ENCODE measurements around the gene CMIP.

The CMIP gene

DNA sequence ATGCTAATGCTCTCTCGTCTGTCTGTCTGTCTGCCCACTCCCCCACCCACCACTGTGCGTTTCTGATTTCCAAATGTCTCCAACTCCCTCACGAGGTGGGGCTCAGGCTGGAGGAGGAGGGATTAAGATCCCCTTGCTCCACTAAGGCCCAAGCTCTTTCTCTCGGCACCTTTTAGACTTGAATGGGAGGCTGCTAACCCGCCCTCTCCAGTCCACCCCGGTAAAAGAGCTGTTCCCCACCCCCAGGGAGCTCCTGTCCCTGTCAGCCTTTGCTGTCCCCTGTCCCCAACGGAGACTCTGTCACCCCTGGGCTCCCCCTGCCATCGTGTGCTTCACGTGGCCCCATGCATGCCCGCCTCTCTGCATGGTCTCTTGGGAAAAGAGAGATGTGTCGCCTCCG, 266.0 kb downstream of the CMIP start:
- no peak for DNase-seq

DNA sequence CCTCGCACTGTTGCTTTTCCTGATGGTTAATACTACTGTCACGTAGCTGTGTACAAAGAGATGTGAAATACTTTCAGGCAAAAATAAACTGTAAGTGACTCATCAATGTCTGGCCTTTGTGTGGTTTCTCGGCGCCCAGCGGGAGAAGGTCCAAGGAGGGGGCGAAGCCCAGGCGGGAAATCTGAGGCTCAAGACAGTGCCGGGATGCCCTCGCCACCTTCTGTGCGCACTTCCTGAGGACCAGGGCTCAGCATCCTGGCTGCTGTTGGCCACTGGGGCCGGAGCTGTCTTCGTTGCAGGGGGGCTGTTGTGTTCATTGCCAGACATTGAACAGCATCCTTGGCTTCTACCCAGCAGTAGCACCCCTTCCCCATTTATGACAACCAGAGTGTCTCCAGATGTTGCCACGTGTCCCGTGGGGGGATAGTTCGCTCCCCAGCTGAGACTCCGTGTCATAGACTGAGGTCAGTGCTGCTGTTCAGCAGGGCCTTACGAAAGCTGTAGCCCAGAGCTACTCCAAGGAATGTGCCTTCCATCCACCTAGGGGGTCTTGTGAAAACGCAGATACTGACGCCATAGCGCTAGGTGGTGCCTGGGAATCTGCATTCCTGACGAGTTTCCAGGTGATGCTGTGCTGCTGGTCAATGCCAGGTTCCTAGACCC, 267.2 kb downstream of the CMIP start:
- peak; percentile 83 to 89 for DNase-seq

DNA sequence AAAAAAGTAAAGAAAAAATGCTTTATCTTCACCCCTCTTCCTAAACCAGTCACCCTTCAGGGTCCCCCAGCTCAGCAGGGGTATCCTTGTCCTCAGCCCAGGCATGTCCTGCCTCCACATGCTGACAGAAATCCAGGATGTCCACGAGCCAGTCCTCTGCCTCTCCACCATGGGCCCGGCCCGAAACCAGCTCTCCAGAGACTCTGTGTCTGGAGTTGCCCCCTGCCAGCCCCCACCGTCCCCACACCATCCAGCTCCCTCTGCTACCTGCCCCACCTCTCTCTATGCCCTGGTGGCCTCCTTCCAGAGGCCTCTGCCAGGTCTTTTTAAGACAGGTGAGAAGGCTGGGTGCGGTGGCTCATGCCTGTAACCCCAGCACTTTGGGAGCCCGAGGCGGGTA, 268.1 kb downstream of the CMIP start:
- DNase-seq: no peak

DNA sequence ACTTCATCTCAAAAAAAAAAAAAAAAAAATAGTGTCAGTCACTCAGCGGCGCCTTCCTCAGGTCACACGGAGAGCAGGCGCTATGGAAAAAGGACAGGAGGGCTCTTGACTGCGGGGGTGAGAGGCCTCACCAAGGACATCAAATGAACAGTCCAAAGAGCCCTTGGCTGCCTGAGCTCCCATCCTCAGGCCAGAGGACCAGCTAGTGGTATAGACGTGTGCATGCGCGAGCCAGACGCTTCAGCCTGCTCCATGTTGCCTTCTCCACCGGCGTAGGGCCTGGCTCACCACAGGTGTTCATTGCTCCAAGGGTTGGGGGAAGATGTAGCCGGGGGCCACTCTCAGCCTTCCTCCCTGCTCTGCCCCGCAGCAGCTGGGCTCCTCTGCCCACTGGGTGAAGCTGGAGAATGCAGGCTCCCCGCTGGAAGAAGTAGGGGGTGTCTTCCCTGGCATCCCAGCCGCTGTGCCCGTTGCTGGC, 268.7 kb downstream of the CMIP start:
- DNase-seq: no peak

DNA sequence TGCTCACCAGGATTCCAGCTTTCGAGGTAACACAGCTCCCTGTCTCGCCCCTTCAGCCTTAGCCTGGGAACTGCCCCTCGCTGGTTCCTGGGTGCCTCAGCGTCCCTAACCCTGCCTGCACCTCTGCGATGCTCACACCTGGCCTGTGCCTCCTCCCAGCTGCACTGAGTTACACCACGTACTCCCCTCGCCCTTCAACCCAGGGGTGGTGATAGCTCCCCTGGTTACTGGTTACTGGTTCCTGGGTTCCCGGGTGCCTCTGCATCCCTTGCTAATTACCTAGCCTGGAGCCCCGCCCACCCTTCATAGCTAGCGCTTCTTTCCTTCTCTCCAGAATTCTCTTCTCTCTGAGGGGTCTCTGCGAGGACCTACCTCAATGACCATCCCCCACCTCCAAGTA, 269.2 kb downstream of the CMIP start:
- DNase-seq: no peak

DNA sequence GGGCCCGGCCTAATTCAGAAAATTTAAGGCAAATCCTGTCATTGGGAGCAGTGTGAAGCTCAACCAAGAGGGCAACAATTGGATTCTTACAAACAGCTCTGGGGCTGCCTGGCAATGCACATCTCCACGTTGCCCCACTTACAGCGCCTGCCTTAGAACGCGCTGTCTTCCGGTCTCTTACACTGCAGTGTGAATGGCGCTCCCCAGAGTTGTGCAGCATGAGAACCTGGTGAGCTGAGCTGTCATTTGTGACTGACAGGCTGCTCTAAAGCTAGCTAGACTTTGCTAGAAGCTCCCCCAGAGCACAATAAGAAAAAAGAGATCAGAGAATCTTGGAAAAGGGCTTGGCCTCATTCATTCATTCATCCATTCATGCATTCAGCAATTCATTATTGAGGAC, 270.0 kb downstream of the CMIP start:
- DNase-seq: no peak

DNA sequence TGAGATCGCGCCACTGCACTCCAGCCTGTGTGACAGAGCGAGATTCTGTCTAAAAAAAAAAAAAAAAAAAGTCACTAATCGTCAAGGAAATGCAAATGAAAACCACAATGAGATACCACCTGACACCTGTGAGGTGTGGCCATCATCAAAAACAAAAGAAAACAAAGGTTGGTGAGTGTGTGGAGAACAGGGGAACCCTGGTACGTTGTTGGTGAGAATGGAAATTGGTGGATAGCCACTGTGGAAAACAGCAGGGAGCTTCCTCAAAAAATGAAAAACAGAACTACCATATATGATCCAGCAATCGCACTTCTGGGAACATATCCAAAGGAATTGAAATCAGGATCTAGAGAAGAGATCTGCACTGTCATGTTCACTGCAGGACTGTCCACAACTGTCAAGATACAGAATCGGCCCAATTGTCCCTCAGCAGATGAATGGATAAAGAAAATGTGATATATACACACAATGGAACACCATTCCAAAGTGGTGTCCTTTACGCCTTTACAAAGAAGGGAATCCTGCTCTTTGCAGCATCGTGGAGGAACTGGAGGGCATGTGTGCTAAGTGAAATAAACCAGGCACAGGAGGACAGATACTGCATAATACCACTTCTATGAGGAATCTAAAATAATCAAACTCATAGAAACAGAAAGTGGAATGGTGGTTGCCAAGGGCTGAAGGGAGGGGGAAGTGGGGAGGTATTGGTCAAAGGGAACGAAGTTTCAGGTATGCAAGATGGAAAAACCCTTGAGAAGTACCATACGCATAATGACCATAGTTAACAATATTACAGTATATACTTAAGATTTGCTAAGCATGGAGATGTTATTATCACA, 271.0 kb downstream of the CMIP start:
- DNase-seq: no peak

DNA sequence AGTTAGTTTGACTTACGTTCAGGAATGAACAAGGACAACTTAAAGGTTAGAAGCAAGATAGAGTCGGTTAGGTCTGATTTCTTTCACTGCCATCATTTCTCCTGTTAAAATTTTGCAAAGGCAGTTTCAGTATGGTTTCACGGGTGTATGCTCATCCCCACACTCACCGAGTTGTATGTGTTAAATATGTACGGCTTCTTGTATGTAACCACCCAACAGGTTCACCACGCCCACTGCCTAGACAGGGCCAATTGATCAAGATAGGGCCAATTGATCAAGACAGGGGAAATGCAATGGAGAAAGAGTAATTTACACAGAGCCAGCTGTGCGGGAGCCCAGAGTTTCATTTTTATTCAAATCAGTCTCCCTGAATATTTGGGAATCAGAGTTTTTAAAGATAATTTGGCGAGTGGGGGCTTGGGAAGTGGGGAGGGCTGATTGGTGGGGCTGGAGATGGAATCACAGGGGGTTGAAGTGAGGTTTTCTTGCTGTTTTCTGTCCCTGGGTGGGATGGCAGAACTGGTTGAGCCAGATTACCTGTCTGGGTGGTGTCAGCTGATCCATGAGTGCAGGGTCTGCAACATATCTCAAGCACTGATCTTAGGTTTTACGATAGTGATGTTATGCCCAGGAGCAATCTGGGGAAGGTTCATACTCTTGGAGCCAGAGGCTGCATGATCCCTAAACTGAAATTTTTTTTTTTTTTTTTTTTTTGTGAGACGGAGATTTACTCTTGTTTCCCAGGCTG, 272.0 kb downstream of the CMIP start:
- no peak for DNase-seq

DNA sequence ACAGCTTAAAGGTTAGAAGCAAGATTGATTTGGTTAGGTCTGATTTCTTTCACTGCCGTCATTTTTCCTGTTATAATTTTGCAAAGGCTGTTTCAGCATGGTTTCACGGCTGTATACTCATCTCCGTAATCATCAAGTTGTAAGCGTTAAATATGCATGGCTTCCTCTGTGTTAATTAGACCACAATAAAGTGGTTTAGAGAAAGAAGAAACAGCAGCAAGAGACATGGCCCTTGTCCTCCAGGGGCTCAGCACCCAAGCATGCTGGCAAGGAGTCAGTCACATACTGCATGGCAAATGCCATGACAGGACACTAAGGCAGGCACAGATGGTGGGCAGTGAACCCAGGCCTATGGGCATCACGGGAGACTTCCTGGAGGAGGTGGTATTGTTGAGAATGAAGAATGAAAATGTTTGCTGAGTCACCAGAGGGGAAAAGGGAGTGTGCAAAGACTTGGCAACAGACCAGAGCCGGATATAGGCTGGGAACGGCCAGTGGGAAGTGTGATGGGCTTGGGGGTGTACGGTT, 273.1 kb downstream of the CMIP start:
- DNase-seq: no peak

DNA sequence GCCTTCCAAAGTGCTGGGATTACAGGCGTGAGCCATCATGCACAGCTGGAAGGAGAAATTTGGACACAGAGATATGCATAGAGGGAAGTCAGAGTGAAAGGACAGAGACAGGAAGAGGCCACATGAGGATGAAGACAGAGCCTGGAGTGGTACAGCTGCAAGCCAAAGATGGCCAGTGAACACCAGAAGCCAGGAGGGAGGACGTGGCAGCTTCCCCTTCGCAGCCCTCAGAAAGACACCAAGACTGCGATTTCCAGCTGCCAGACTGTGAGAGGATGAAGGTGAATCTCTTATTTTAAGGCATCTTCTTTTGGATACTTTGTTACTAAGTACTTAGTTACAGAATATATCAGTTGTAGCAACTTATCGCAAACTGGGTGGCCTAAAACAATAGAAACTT, 274.0 kb downstream of the CMIP start:
- DNase-seq: no peak

DNA sequence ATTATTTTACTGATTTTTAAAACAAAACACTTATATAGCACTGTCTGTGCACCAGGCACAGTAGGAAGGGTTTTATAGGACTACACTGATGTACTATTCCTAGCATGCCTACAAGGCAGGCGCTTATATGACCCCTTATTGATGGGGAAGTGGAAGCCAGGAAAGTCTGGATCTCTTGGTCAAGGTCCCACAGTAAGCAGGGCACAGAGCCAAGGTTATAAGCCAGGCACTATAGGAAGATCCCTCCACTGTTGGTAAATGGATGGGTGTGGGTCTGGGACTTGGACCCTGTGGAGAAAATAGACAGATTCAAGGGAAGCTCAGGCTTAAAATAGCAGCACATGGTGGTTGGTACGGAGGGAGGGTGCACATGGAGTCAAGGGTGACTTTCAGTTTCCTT, 275.4 kb downstream of the CMIP start:
- no peak for DNase-seq

DNA sequence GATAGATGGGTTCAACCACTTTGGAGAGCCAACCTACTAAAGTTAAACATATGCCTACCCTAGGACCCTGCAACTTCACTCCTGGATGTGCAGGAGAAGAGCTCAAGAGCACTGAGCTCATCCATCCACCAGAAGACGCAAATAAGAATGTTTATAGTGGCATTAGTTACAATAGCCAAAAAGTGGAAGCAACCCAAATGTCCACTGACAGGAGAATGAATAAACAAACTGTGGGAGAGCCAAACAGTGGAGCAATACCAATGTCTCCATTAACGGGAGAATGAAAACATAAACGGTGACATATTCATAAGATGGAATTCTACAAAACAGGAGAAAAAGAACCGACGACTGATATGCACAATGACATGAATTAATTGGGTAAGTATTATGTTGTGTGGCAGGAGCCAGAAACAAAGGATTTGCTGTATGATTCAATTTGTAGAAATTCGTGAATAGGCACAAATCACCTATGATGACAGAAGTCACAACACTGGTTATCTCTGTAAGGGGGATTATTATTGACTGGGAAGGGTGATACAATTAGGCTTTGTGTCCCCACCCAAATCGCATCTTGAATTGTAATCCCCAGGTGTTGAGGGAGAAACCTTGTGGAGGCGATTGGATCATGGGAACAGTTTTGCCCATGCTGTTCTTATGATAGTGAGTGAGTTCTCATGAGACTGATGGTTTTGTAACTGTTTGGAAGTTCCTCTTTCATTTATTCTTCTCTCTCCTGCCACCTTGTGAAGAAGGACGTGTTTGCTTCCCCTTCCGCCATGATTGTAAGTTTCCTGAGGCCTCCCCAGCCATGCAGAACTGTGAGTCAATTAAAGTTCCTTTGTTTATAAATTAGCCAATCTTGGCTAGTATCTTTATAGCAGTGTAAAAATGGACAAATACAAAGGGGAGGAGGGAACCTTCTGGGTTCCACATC, 276.6 kb downstream of the CMIP start:
- no peak for DNase-seq

DNA sequence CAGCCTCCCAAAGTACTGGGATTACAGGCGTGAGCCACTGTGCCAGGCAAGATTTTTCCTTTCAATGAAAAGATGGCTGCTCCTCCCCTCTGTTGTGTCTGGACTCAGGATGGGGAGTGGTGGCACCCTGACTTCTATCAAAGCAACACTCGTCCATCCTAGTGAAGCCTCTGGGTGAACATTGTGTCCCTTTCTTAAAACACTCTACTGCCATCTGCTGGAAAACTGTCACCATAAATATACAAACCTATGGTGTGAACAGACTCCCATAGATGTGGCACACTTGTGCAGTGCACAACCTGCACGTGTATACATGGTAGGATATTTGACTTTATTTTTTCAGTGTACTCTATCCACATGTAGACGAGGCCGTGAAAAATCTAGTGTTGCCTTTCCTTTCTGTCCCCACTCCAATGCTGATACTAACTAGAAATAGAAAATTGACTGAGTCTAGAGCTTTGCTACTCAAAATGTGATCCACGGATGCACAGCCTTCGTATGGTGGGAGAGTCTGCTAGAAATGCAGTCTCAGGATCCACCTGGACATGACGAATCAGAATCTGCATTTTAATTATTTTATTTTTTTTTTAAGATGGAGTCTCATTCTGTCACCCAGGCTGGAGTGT, 278.6 kb downstream of the CMIP start:
- DNase-seq: peak; percentile 57 to 84

DNA sequence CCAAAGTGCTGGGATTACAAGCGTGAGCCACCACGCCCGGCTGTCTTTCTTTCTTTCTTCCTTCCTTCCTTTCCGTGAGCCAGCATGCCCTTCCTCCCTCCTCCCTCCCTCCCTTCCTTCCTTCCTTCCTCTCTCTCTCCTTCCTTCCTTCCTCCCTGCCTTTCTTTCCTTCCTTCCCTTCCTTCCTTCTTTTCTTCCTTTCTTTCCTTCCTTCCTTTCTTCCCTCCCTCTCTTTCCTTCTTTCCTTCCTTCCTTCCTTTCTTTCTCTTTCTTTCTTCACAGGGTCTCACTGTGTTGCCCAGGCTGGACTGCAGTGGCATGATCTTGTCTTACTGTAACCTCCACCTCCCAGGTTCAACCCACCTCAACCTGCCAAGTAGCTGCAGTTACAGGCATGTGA, 283.8 kb downstream of the CMIP start:
- no peak for DNase-seq

DNA sequence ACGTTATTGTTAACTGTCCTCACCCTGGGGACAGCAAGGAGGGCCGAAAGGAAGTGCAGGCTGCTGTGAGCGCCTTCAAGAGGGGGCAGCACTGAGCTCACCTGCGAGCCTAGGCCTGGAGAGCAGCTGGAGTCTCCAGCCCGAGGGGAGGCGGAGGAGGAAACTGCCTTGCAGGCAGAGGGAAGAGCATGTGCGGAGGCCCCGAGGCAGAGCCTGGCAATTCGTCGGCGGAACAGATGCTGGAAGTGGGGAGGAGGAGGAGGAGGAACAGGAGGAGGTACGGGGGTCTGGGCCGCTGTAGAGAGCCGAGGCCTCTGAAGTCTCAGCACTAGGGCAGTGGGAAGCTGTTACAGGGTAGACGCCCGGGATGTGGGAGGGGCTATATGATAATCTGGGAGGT, 284.8 kb downstream of the CMIP start:
- DNase-seq: no peak

DNA sequence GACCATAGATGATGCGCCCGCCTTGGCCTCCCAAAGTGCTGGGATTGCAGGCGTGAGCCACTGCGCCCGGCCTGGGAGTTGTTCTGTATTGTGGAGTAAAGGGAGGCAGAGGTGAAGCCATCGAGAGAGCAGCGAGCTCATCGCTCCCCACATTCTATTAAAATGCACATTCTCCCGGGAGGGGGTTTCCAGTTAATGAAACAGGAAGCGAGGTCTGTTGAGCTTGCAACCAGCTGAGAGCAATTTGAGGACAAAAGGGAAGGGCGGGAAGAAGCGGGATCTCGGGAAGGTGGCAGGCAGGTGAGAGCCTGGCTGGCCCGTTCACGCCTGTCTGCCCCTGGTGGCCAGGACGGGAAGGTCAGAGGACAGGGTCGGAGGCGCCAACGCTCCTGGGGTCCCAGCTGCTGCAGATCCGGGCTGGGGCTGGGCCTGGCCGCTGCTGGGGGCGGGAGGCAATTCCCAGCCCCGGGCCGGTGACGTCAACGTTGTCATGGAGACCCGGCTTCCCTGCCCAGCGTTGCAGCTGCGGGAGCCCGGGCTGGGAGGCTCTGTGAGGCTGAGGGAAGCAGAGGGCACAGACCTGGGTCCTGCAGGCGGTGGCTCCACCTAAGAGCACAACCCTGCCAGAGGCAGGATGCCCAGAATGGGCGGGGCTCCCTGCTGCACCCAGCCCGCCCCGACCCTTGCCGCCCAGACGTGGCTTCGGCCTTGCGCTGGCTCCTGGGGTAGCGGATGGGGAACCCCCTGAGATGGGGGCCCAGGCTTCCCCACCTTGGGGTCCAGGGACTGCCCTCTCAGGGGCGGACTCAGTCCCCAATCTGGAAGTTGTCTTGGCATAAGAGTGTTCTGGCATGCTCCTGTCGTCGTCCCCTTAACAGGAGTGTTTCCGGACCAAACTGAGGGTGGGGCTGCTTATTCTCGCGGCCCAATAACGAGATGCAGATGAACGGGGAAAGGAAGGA, 285.8 kb downstream of the CMIP start:
- peak in 1 of 2 experiments; percentile 26 for DNase-seq

DNA sequence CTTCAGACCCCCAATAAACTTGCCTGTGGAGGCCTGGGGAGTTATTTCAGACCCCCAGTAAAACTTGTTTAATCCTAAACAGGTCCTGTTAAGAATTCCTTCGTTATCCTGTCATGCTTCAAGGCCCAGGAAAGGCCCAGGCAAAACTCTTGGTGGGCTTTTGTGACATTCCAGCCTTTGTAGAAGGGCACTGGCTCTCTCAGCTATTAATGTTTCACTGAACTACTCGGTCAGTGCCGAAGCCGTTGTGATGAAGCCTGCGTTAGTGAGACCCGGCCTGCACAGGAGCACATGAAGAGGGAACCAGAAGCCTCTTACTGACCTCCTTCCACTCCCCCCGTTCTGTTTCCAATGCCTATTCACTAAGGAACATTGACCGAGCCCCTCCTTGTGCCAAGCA, 287.0 kb downstream of the CMIP start:
- DNase-seq: no peak

DNA sequence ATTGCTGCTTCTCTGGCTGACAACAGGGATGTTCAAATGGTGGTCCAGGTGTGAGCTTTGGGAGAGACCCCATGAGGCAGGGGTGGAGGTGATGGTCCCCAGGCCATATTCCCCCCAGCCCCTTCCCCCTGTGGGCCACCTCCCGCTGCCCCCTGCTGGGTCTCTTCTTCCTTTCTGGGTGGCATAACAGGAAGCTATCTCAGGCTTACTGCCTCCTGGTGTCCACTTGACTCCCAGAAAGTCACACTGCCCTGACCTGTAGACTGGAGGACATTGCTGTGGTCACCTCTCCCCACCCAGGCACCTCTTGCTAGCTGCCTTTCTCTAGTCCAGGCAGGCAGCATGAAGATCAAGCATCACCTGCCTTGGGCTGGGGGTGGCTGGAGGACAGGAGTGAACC, 288.1 kb downstream of the CMIP start:
- DNase-seq: no peak

DNA sequence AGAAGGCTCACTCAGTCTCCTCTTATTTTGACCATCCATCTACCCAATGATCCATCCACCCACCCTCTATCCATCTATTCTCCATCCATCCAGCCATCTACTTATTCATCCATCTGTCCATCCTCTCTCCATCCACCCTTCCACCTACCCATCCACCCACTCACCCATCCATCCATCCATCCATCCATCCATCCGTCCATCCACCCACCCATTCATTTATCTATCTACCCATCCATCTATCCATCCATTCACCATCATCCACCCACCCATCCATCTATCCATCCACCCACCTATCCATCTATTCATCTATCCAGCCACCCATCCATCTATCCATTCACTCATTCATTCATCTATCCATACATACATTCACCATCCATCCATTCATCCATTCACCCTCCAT, 288.7 kb downstream of the CMIP start:
- DNase-seq: no peak

DNA sequence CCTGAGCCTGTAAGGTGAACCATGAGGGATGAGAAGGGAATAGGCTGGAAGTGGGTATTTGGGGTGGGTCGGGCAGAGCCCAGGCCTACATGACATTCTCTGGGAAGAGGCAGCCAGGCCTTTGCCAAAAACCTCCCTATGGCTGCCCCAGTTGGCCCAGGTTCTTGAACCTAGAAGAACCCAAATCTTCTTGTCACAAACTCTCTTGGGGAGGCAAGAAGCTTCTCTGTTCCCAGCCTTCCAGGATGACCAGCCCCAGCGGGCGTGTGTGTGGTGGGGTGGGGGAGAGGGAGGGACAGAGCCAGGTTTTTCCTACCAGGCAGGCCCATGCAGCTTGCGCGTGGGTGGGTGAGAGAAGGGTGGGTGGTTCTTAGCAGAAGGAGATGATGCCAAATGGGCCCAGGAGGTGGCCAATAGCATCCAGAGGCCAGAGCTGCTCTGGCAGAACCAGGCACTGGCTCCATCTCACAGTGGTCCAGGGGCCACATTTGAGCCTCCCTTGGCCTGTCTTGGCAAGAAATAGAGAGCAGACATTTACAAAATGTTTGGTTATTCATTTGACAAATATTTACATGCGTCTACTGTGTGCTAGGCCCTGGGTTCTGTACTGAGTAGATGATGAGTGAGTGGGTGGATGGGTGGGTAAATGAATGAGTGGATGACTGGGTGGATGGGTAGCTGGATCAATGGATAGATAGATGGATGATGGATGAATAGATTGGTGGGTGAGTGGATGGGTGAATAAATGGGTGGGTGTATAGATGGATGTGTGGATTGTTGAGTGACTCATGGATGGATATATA, 290.2 kb downstream of the CMIP start:
- DNase-seq: no peak

Measured in SW 1271 (cell line).